Lung (tissue), 12 donors: ENCODE results near the gene FAM222A. TPM values are rescaled to one million over a fixed set of nuclear protein-coding genes. Genes with fewer than 3 reads are reported as not detected.
A peak's percentile ranks its signal among the peaks of the same experiment; 100 is the strongest.

Experiments used
- ATAC-seq: fragments of 200-7000 bp; cut with Tn5 transposase; one replicate; pipeline ENCODE4 v1.9.1; 2020; ENCODE audit warnings: moderate number of reproducible peaks; ENCODE audit not compliant: insufficient read depth, low FRiP score
- DNase-seq, 3 donors: peaks; one replicate each; pipeline ENCODE4 v3.0.0-alpha.2; 2013 to 2017
- H3K27ac ChIP-seq, 2 donors: one replicate each; pipeline ENCODE4 v1.5.1; 2013; ENCODE audit warnings: mild to moderate bottlenecking in 2 of 2, moderate library complexity in 2 of 2, control low read depth in 1 of 2, inconsistent platforms in 1 of 2, low read depth in 1 of 2, low read length in 1 of 2
- H3K27me3 ChIP-seq, 3 donors: one replicate each; pipeline ENCODE4 v1.5.1; 2013; ENCODE audit warnings: low read length in 2 of 3; ENCODE audit not compliant: control insufficient read depth in 3 of 3, insufficient read depth in 3 of 3
- H3K36me3 ChIP-seq, 4 donors: one replicate each; pipeline ENCODE4 v1.5.1; 2013; ENCODE audit warnings: low read length in 4 of 4, mild to moderate bottlenecking in 1 of 4, moderate library complexity in 1 of 4; ENCODE audit not compliant: control insufficient read depth in 4 of 4, insufficient read depth in 4 of 4
- H3K4me1 ChIP-seq, 5 donors: one replicate each; pipeline ENCODE4 v1.5.1; 2013; ENCODE audit warnings: low read length in 5 of 5, mild to moderate bottlenecking in 2 of 5, moderate library complexity in 1 of 5; ENCODE audit not compliant: control insufficient read depth in 5 of 5, insufficient read depth in 5 of 5
- H3K4me3 ChIP-seq: one replicate; pipeline ENCODE4 v1.5.1; 2013; ENCODE audit warnings: mild to moderate bottlenecking, control low read depth, moderate library complexity
- H3K9ac ChIP-seq, 2 donors: one replicate each; pipeline ENCODE4 v1.5.1; 2013; ENCODE audit warnings: low read length in 2 of 2, control low read depth in 1 of 2; ENCODE audit not compliant: insufficient read depth in 1 of 2
- H3K9me3 ChIP-seq, 4 donors: one replicate each; pipeline ENCODE4 v1.5.1; 2013; ENCODE audit warnings: low read length in 3 of 4, mild to moderate bottlenecking in 1 of 4, moderate library complexity in 1 of 4; ENCODE audit not compliant: control insufficient read depth in 4 of 4, insufficient read depth in 3 of 4
- WGBS, 2 donors: extraction: QIAGEN DNeasy Blood & Tissue Kit; methylation state at CpG; one replicate each; pipeline ENCODE4 v1.1.7; 2013; 5-methylcytosine and 5-hydroxymethylcytosine counted together
- polyA plus RNA-seq, 2 donors: library from polyadenylated mRNA; stranded (reverse); fragments of 200-250 nt; gene quantifications; one replicate each; pipeline ENCODE4 v1.2.1, GENCODE V29; 2013
- total RNA-seq, 2 donors: library from RNA; depleted of rRNA in 1 of 2; stranded (reverse); fragments of >200 nt in 1 of 2; gene quantifications; one replicate each; pipeline ENCODE4 v1.2.1, GENCODE V29; 2014 to 2021
- TF ChIP-seq, protein P1 (sequence below): IDR thresholded peaks from 2 replicates; pipeline ENCODE4 v1.5.1; 2012; ENCODE audit warnings: mild to moderate bottlenecking; ENCODE audit errors: control extremely low read depth, extremely low read depth
- donor health status: control.
- donor health status: control.
- donor health status: Bipolar disorder and iron deficiency.
- donor health status: healthy.
- donor health status: DM: yes; HTN: yes; CAD: no.

Gene FAM222A
- total and polyA plus RNA-seq, 4 donors: 0.28 to 2.6 (median 1.1) TPM

DNA sequence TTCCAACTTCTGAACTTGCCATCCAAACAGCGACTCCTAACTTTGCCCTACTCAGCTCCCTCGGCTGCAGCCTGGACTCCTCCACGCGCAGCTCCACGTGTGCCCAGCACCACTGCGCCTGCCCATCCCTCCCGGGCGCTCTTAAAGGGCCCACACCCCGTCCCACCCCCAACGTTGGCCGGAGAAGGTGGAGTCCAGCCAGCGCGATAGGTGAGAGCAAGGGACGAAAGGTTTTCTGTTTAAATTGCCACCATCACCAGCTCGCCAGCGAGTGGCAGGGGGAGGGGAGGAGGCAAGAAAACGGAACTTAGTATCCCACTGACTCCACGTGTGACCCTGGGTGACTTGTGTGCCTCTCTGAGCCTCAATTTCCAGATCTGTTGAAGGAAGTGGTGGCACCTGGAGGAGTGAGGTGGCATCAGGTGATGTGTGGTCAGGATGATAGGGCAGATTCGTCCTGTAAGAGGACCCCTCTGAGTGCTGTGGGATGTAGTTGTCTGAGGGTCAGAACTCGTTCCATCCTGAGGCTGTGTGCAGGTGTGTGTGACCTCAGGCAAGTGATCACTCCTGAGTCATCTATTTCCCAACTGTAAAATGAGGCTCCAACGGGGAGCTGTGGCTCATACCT lies 59.9 kb downstream of the FAM222A start:
- ATAC-seq: no peak
- H3K9me3 ChIP-seq: no peaks in the 10 kb centered on the region
- H3K36me3 ChIP-seq: peaks cover 0 to 3% (median 0%) of the 10 kb centered on the region in 4 donors
- TF ChIP-seq, protein P1, sequence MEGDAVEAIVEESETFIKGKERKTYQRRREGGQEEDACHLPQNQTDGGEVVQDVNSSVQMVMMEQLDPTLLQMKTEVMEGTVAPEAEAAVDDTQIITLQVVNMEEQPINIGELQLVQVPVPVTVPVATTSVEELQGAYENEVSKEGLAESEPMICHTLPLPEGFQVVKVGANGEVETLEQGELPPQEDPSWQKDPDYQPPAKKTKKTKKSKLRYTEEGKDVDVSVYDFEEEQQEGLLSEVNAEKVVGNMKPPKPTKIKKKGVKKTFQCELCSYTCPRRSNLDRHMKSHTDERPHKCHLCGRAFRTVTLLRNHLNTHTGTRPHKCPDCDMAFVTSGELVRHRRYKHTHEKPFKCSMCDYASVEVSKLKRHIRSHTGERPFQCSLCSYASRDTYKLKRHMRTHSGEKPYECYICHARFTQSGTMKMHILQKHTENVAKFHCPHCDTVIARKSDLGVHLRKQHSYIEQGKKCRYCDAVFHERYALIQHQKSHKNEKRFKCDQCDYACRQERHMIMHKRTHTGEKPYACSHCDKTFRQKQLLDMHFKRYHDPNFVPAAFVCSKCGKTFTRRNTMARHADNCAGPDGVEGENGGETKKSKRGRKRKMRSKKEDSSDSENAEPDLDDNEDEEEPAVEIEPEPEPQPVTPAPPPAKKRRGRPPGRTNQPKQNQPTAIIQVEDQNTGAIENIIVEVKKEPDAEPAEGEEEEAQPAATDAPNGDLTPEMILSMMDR: no peak
- H3K4me1 ChIP-seq: peaks cover 0 to 13% (median 5%) of the 10 kb centered on the region in 5 donors
- WGBS, 2 donors: 24 to 35% methylated on average over 21 of the region's 21 CpGs
- DNase-seq: no peak
- no peak overlapping the region for H3K9ac ChIP-seq
- H3K4me3 ChIP-seq: no peak overlapping the region
- no peaks in the 10 kb centered on the region for H3K27me3 ChIP-seq
- no peak overlapping the region for H3K27ac ChIP-seq

DNA sequence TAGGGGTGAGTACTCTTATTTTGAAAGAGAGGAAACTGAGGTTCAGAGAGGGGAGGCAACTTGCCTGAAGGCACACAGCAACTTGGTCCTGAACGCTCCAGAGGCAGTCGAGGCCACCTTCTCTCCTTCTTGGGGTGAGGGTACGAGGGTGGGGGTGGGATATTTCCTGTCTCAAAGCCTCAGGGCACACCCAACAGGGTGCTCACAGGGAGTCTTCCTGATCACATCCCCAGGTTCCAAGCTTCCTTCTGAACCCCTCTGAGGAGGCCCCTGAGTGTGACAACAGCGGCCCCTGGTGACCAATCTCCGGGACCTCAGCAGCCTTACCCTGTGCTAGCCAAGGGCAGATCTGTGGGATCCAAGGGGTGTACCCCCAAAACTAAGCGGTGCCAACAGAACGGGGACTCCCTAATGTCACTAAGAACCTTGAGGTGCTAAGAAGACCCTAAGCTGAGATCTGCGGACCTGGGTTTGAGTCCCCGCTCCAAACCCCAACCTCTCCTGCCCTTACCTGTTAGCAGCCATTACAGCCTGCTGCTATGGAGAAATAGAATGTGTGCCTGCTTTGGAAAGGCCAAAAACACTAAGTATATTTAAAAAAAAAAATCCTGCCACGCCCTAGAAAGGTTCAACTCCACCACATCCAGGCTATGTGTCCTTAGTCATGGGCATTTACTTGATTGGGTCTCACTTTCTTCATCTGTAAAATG lies 61.7 kb downstream of the FAM222A start:
- no peak overlapping the region for H3K4me3 ChIP-seq
- no peaks in the 10 kb centered on the region for H3K27me3 ChIP-seq
- H3K27ac ChIP-seq: no peak overlapping the region
- TF ChIP-seq, protein P1: peak; percentile 70
- H3K9ac ChIP-seq: no peak overlapping the region
- no peaks in the 10 kb centered on the region for H3K36me3 ChIP-seq
- ATAC-seq: peak; percentile 83
- H3K9me3 ChIP-seq: peaks cover 0 to 4% (median 2%) of the 10 kb centered on the region in 4 donors
- 19 to 21% methylated on average over 10 of the region's 10 CpGs for WGBS, 2 donors
- DNase-seq: peak; percentile 78 to 82 (median 81)
- H3K4me1 ChIP-seq: peaks cover 0 to 8% (median 5%) of the 10 kb centered on the region in 5 donors

DNA sequence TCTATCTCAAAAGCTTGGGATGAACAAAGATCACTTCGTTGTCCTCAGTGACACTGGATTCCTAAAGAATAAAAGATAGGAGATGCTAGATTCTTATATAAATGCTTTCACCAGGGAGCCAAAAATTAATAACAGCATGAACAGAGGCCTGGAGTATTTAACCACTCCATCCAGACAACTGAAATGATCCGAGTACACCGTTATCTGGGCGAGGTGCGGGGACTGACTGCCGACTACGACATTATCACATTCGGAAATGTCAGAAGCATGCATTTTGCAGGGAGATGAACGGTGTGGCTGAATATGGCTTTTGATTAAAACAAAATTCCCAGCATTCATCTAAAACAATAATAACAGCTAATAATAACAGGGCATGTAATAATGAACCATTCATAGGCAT lies 63.0 kb downstream of the FAM222A start:
- WGBS, 2 donors: 74 to 86% methylated on average over 9 of the region's 9 CpGs

More for the DNA sequence above, 63.0 kb downstream of the FAM222A start:
- H3K27ac ChIP-seq: no peak overlapping the region
- peaks cover 0 to 6% (median 0%) of the 10 kb centered on the region in 5 donors for H3K4me1 ChIP-seq
- no peak overlapping the region for H3K4me3 ChIP-seq
- H3K9me3 ChIP-seq: peaks cover 0 to 4% (median 2%) of the 10 kb centered on the region in 4 donors
- no peak overlapping the region for H3K9ac ChIP-seq
- no peaks in the 10 kb centered on the region for H3K27me3 ChIP-seq
- H3K36me3 ChIP-seq: no peaks in the 10 kb centered on the region
- TF ChIP-seq, protein P1: no peak
- ATAC-seq: no peak
- DNase-seq: no peak
